Measurements from ENCODE around the gene VPS45.
"Not testable (repeated sequence)": the region's sequence is repeated elsewhere in the genome, so short reads cannot be mapped to it uniquely, and the experiment has no call there.

The VPS45 gene

GRCh38 chr1:150132372-150132771 is 64.8 kb downstream of the VPS45 start:
- DNase-seq (ENCODE audit: low read depth), result no peak

- DNase-seq (ENCODE audit: low read depth), result no peak
Observed at GRCh38 chr1:150134537-150134936, 67.0 kb downstream of the VPS45 start.

GRCh38 chr1:150135400-150135799 is 67.8 kb downstream of the VPS45 start:
- DNase-seq (ENCODE audit: low read depth), result peak; percentile 50

GRCh38 chr1:150138044-150138443 is 70.5 kb downstream of the VPS45 start:
- DNase-seq (ENCODE audit: low read depth), result no peak

GRCh38 chr1:150141452-150141851 is 73.9 kb downstream of the VPS45 start:
- no peak for DNase-seq (ENCODE audit: low read depth)

- DNase-seq (ENCODE audit: low read depth), result peak; percentile 75
Observed at GRCh38 chr1:150142083-150142482, 74.5 kb downstream of the VPS45 start.

GRCh38 chr1:150144606-150145005 is 77.0 kb downstream of the VPS45 start:
- DNase-seq (ENCODE audit: low read depth), result no peak

GRCh38 chr1:150146016-150146415 is 78.4 kb downstream of the VPS45 start:
- DNase-seq (ENCODE audit: low read depth), result not testable (repeated sequence)

- DNase-seq (ENCODE audit: low read depth), result no peak
Observed at GRCh38 chr1:150146849-150147542, 79.4 kb downstream of the VPS45 start.

GRCh38 chr1:150148837-150149270 is 81.3 kb downstream of the VPS45 start:
- no peak for DNase-seq (ENCODE audit: low read depth)

- DNase-seq (ENCODE audit: low read depth), result peak; percentile 87
Observed at GRCh38 chr1:150149271-150150132, 81.9 kb downstream of the VPS45 start, which contains the start of gene PLEKHO1. PLEKHO1 (plus strand) TSS chr1:150149916; CDS start chr1:150150258, 342 bp downstream.

GRCh38 chr1:150150133-150151021 is 82.8 kb downstream of the VPS45 start:
- peak; percentile 41 for DNase-seq (ENCODE audit: low read depth)

GRCh38 chr1:150151291-150152181 is 84.0 kb downstream of the VPS45 start:
- peak; percentile 45 for DNase-seq (ENCODE audit: low read depth)

GRCh38 chr1:150152182-150152536 is 84.6 kb downstream of the VPS45 start:
- DNase-seq (ENCODE audit: low read depth), result peak; percentile 39

- DNase-seq (ENCODE audit: low read depth), result peak; percentile 79
Observed at GRCh38 chr1:150152772-150153456, 85.3 kb downstream of the VPS45 start.

- DNase-seq (ENCODE audit: low read depth), result no peak
Observed at GRCh38 chr1:150154143-150154542, 86.6 kb downstream of the VPS45 start.

- no peak for DNase-seq (ENCODE audit: low read depth)
Observed at GRCh38 chr1:150155413-150156071, 88.0 kb downstream of the VPS45 start.

GRCh38 chr1:150156868-150157603 is 89.5 kb downstream of the VPS45 start:
- DNase-seq (ENCODE audit: low read depth), result peak; percentile 89

GRCh38 chr1:150159550-150159949 is 92.0 kb downstream of the VPS45 start:
- no peak for DNase-seq (ENCODE audit: low read depth)

Data from EH (cell line).